ENCODE results near the gene HPSE.
A peak's percentile ranks its signal among the peaks of the same experiment; 100 is the strongest.

Gene HPSE

DNA sequence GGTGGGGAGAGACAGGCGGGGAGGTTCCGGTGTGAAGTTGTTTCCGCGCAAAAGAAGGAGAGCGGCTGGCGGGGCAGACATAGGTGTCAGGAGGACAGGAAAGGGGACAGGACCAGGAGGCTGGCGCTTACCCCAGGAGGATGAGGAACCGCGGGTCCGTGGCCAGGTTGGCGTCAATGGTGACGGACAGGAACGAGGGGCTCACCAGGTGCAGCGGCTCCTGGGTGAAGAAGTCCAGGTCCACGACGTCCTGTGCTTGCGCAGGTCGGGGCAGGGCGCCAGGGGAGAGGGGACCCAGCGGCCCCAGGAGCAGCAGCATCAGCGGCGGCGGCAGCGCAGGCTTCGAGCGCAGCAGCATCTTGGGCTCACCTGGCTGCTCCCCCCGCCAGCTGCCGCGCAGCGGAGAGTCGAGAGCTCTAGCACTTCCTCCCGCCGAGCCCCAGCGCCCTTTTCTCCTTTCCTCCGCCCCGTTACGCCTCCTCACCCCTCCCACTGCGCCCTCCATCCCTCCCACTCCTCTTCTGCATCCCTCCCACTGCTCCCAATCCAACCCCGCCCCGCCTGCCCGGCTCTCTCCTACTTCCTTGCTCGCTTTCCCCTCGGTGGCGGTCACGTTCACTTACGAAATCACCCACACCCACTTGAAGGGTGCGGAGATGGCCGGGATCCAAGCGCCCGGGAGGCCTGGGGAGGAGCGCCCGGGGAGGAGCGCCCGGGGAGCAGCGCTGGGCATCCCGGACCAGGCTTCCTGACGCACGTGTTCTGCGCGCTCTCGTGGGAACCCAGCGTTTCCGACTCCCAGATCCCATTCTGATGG is at the start of gene HPSE:
TSS of gene HPSE (minus strand) at position 424 of the 817 bp plus-strand sequence. CDS start at position 358, 66 bp downstream.
- FAIRE-seq (peak; percentile 63), DNase-seq (ENCODE audit: insufficient read length, low spot score) (peak; percentile 58)

DNA sequence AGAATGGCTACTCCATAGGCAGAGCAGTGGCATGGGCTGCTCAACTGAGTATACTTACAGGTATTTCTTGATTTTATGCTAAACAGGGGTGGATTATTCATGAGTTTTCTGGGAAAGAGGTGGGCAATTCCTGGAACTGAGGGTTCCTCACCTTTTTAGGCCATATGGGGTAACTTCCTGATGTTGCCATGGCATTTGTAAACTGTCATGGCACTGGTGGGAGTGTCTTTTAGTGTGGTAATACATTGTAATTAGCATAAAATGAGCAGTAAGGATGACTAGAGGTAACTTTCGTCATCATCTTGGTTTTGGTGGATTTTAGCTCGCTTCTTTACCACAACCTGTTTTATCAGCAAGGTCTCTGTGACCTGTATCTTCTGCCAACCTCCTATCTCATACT is 48.2 kb upstream of the HPSE start:
- FAIRE-seq (no peak), DNase-seq (ENCODE audit: insufficient read length, low spot score) (no peak)

DNA sequence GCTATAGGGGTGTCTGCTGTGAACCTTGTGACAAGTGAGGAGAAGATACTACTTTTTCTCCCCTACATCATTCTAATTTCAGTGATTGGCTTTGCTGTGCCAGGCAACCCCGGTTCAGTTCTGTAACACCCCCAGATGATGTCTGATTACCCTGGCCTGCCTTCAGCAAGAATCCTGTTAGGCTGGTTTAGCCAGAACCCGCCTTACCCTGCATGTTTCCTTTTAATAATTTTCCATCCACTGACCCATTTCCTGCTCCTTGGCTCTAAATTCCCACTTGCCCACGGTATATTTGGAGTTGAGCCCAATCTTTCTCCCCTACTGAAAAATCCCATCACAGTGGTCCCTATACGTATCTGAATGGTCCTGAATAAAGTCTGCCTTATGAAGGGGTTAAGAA is 46.5 kb upstream of the HPSE start:
- DNase-seq (ENCODE audit: insufficient read length, low spot score) = no peak
- FAIRE-seq = no peak

DNA sequence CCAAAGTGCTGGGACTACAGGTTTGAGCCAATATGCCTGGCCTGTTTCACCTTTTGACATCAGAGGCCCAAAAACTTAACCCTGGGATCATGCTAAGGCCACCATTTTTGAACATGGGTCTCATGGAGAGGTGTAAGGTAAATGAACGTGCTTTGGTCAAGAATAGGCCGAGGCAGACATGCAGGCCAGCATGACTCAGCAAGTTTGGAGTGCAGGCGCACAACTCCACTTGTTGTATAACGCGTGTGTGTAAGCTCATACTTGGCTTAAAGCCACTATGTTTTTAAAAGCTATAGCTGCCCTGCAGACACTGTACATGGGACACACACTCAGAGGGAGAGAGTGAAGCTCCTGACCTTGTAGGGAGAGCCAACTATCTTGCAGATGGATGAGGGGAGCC is 43.8 kb upstream of the HPSE start:
- DNase-seq (ENCODE audit: insufficient read length, low spot score) (no peak), FAIRE-seq (no peak)

DNA sequence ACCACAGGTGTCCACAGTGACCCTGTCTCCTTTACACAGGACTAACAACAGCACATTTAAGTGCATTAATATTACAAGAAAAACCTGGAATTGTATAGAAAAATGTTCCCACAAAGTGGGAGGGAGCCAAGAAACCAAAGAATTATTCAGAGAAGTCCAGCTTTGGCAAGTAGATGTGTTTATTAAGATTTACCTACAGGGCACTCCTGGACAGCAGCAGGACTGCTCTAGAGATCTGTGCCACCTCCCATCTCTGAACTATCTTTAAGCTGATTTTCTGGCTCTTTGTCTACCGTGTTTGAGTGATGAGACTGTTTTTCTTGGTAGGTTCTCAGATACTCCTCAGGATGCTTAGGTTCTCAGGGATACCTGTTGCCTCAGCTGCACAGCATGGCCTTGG is 38.3 kb upstream of the HPSE start:
- FAIRE-seq = no peak
- DNase-seq (ENCODE audit: insufficient read length, low spot score) = no peak

DNA sequence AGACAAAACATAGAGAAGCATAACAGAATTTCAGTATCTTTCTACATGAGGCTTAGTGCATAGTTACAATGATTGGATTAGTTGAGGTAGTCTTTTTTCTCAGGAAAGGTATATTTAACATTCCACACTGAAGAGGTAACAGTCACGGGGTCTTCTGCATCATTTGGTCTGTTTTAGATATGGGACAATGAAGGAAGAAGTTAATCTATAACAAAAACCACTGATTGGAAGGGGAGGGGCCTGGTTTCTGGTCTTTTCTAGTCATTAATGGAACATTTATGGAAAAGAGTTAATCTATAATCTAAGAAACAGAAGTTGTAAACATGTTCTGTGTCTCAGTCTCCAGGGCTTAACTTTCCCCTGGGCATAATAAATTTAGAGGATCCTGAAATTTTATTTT is 37.3 kb upstream of the HPSE start:
- FAIRE-seq = no peak

DNA sequence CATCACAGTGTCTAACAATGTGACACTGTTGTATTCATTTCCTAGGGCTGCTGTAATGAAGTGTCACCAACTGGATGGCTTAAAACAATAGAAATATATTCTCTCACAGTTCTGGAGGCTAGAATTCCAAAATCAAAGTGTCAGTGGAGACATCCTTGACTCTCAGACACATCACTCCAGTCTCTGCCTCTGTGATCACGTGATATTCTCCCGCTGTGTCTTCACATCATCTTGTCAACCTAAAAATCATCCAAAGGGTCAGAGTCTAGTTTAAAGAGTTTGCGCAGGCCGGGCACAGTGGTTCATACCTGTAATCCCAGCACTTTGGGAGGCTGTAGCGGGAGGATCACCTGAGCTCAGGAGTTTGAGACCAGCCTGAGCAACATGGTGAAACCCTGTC is 36.6 kb upstream of the HPSE start:
- DNase-seq (ENCODE audit: insufficient read length, low spot score) = no peak
- FAIRE-seq = no peak

More for the DNA sequence above, 37.3 kb upstream of the HPSE start:
- DNase-seq (ENCODE audit: insufficient read length, low spot score) = no peak

DNA sequence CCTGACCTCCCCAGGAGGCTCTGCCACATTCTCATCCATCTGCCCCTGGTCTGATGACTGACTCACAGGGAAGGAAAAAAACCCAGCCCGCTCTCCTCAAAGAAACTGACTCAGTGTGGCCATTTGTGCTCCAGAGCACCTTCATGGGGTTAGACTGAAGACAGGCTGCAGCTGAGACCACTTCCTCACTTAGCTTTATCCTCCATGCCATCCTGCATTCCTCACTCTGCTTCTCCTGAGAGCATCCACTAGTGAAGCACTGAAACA is 35.9 kb upstream of the HPSE start:
- DNase-seq (ENCODE audit: insufficient read length, low spot score) (no peak), FAIRE-seq (no peak)

DNA sequence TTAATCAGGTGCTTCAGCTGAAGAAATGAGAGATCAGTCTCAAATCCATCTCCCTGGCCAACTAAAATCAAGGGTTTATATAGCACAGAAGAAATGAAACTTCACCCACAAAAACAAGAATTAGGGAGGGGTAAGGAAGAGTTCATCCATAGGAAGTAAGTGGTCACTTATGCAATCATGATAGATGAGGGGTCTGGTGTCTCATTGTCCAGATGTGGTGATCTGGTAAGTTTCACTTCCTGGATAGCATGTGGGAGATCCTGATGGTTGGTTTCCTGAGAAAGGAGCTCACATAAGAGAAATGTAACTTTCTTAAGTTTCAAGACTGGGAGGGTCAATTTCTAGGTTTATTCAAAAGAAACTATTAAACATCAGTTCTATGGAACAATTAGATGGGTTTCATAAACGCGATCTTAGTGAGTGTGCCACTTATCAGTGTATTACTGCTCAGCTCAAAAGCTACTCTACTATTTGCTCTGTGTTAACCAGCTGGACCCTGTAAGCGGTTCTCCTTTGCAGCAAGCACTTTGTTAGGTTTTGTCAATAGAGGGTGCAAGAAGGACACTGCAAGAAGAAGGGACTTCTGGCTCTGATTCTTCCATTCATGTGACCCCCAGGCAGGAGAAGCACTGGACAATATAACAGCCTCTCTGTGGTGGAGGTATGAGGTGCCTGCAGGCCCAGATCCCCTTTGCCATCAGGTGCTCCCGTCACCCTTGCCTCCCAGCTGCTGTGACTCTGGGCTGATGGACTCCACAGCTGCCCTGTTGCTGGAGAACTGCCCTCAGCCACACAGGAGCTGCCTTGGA is 35.4 kb upstream of the HPSE start:
- DNase-seq (ENCODE audit: insufficient read length, low spot score) (no peak), FAIRE-seq (no peak)

DNA sequence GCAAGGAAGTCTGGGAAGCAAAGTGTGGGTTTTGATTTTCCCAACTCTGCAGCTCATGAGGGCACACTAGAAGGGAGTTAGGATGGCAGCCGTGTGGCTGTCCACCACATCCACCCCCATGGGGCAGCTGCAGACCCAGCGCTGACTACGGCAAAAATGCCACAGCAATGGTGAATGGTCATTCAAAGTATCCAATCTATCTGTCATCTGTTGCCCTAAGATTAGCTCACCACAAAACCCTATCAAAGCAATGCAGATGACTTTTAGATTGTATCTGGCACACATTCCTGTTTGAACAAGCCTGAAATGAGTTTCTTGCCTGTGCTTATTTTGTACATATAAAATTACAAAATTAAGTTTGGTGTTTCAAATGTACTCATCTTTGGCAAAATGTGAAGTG is 29.7 kb upstream of the HPSE start:
- FAIRE-seq = no peak
- DNase-seq (ENCODE audit: insufficient read length, low spot score) = no peak

DNA sequence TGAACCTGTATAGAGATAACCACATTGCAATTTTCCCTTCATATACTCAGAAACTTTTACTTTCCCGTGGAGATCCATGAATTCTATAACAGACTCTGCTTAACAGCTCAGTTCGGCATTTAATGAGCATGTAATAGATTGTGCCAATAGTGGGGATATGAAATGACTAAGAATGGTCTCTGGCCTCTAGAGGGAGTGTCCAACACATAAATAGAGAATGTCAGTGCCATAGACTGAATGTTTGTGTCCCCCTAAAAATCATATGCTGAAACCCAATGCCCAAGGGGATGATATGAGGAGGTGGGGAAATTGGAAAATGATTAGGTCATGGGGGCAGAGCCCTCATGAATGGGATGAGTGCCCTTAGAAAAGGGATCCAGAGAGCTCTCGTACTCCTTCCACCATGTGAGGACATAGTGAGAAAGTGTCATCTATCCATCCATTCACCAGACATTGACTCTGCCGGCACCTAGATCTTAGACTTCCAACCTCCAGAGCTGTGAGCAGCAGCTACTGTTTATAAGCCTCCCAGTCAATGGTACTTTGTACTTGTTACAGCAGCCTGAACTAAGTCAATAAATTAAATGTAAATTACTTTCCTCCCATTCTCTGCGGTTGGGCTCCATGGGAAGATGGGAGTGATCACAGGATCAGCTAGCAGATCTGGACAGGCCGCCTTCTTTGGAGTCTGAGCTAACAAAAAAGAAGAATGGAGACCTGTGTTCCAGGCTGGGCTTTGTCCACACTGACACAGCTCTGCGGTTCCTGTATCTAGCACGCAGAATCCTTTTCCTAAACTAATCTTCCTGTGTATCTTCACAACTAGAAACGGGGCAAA is 28.1 kb upstream of the HPSE start:
- no peak for DNase-seq (ENCODE audit: insufficient read length, low spot score)
- peak; percentile 44 for FAIRE-seq

DNA sequence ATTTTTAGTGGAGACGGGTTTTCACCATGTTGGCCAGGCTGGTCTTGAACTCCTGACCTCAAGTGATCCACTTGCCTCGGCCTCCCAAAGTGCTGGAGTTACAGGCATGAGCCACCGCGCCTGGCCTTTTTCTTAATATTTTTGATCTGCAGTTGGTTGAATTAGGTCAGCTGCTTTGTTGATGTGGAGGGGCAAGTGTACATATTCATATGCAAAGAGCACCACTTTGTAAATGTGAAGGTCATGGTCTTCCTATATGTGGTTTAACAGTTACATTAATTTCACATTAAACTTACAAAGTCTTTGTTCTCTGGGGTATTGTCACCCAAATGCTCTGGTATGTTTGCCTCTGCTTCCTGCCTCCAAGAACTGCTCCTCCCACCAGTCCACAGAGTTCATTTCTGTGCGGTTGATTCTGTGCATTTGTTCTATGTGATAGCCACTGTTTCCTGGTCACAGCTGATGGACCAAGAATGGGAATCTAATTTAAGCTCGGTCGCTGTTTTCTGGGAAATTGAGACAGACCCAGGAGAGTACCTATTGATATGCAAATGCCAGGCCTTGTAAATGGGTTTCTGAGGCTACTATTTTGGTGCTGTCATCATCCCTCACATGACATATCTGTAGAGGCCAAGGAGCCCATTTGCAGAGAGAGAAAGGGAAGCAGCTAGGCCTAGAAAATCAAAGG is 26.9 kb upstream of the HPSE start:
- FAIRE-seq (no peak), DNase-seq (ENCODE audit: insufficient read length, low spot score) (no peak)

DNA sequence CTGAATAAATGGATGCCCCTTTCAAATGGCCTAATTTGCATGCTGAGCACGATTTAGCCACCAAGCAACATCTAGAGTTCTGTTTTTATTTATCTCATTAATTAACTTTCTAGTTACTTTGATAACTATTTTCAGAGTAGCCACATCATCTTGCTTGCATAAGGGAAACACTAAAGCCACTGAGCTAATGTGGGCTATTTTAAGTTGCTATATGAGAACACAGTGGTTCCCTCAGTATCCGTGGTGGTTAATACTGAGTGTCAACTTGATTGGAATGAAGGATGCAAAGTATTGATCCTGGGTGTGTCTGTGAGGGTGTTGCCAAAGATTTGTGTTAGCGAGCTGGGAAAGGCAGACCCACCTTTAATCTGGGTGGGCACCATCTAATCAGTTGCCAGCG is 25.4 kb upstream of the HPSE start:
- DNase-seq (ENCODE audit: insufficient read length, low spot score) (no peak), FAIRE-seq (no peak)

DNA sequence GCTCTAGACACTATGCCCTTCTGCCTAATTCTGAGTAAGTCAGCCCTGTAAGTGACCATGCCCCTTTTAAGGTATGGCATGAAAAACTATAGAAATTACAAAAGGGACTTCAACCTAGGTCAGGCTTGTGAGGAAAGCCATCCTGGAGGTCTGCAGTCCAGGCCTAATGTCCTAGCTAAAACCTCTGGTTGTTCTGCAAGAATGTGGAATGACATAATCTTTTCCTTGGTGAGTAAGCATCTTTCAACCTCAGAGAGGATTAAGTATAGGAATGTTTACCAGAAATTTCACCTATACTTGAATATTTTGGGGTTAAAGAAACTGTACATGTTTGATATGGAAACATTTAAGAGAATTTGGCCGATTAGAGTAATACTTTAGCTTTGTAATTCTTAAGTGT is 23.8 kb upstream of the HPSE start:
- FAIRE-seq = no peak

DNA sequence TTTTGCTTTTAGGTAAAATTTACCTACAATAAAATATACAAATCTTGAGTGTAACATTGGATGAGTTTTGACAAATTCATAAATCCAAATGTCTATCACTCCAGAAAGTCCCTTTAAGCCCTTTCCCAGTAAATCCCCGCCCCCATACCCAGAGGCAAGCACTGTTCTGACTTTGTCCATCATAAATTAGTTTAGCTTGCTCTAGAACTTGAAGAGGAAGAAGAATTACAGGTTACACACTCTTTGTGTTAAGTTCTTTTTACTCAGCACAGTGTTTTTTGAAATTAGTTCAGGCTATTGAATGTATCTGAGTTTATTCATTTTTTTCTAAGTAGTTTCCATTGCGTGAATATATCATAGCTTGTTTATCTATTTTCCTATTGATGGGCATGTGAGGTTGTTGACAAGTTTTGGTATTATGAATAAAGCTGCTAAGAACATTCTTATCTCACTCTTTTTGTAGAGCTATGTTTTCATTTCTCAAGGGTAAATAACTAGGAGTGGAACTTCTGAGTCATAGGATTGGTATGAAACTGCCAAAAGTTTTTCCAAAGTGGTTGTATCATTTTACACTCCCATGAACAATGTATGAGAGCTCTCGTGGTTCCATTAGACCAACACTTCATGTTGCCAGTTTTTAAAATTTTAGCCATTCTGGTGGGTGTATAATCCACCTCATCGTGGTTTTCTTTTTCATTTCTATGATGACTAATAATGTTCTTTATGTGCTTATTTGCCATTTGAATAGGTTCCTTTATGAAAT is 22.4 kb upstream of the HPSE start:
- FAIRE-seq = no peak
- DNase-seq (ENCODE audit: insufficient read length, low spot score) = no peak

More for the DNA sequence above, 23.8 kb upstream of the HPSE start:
- DNase-seq (ENCODE audit: insufficient read length, low spot score) = no peak

DNA sequence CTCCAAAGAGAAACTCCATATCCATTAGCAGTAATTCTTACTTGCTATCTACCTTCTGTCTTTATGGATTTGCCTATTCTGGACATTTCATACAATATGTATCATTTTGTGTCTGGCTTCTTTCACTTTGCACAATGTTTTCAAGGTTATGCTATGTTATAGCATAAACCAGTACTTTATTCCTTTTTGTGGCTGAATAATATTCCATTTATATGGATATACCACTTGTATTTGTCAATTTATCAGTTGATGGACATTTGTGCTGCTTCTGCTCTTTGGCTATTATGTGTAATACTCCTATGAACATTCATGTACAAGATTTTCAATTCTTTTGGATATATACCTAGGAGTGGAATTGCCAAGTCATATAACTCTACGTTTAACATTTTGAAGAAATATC is 18.9 kb upstream of the HPSE start:
- no peak for FAIRE-seq

DNA sequence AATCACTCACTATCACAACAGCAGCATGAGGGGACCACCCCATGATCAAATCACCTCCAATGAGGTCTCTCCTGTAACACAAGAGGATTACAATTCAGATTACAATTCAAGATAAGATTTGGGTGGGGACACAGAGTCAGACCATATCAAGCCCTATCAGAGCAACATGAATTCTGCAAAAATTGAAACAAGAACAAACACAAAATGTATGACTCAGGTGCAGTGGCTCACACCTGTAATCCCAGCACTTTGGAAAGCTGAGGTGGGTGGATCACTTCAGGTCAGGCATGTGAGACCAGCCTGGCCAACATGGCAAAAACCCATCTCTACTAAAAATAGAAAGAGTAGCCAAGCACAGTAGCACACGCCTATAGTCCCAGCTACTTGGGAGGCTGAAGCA is 13.4 kb upstream of the HPSE start:
- no peak for DNase-seq (ENCODE audit: insufficient read length, low spot score)
- FAIRE-seq = no peak

More for the DNA sequence above, 18.9 kb upstream of the HPSE start:
- DNase-seq (ENCODE audit: insufficient read length, low spot score) = no peak

DNA sequence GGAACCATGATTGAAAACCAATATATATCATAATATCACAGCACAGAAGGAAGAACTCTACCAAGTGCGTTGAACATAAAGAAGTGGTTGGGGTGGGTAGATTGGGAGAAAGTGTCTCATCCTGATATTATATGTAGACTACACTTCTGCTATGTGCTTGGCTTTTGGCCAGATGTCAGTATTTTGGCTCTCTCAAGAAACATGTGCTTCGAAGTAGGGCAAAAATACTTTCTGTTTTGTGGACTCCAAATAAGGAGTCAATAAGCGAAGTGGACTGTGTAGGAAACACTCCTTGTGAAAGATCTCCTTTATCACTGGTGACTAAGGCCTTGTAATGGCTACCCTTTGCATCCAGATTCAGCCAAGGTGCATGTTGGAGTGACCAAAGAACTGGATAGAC is 7.8 kb upstream of the HPSE start:
- FAIRE-seq = no peak
- DNase-seq (ENCODE audit: insufficient read length, low spot score) = no peak

DNA sequence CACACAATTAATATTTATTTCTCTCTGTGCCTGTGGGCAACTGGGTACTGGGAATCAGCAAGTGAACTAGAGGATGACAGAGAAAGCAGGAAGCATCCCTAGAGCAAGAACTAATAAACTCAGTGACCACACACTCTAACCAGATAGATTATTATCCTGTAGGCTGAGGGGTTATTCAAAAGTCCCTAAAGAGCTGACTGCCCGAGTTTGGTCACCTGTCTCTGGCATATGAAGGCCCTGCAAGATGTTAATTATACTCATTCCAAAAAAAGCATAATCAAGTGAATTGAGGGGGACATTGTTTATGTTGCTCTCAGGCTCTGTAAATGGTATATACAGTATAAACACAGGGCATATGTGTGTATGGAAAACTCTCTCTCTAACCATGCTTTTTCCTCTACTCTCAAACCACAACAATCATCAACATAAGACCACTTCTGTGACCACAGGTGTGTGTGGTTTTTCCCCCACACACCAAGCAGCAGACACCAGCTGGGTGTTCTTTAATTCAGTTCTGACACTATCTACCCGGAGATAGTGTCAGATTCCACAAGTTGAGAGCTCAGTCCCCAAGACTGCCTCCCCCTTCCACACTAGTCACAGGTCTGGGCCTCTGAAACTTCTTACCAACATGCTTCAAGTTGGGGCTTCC is 6.2 kb upstream of the HPSE start:
- peak; percentile 56 for FAIRE-seq

DNA sequence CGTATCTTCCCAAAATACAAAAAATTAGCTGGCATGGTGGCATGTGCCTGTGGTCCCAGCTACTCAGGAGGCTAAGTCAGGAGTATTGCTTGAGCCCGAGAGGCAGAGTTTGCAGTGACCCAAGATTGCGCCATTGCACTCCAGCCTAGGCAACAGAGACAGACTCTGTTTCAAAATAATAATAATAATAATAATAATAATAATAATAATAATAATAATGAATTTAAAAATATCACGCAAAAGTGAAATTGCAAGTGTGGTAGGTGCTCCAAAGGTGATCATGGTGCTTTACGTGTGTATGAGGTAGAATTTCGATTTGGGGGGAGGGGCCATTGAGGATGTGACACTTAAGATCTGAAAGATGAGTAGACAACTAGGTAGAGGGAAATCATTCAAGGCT is 4.9 kb upstream of the HPSE start:
- DNase-seq (ENCODE audit: insufficient read length, low spot score) = no peak
- no peak for FAIRE-seq

More for the DNA sequence above, 6.2 kb upstream of the HPSE start:
- DNase-seq (ENCODE audit: insufficient read length, low spot score) = no peak
